HG02623 (cell line): ENCODE results near the gene PLEKHA6.

ENCODE experiments used
- ATAC-seq: cut with Tn5 transposase; IDR thresholded peaks from one replicate; pipeline ENCODE4 v1.9.1; 2021; ENCODE audit warnings: moderate library complexity; ENCODE audit not compliant: unreplicated experiment

The PLEKHA6 gene

GRCh38 chr1:204218552-204218951 is 141.2 kb downstream of the PLEKHA6 start:
- no peak for ATAC-seq

- no peak for ATAC-seq
Measured at GRCh38 chr1:204217648-204218000, 142.1 kb downstream of the PLEKHA6 start.

GRCh38 chr1:204216880-204217647 is 142.7 kb downstream of the PLEKHA6 start:
- ATAC-seq = no peak

GRCh38 chr1:204216236-204216635 is 143.5 kb downstream of the PLEKHA6 start:
- ATAC-seq = no peak

- no peak for ATAC-seq
Measured at GRCh38 chr1:204213668-204214662, 145.8 kb downstream of the PLEKHA6 start, which contains the start of gene GOLT1A. Gene GOLT1A (minus strand): TSS chr1:204213988. CDS start chr1:204213906, 82 bp downstream.

- no peak for ATAC-seq
Measured at GRCh38 chr1:204212715-204213114, 147.0 kb downstream of the PLEKHA6 start.

- no peak for ATAC-seq
Measured at GRCh38 chr1:204211046-204211445, 148.7 kb downstream of the PLEKHA6 start.

- ATAC-seq = peak; percentile 45
Measured at GRCh38 chr1:204207136-204207616, 152.6 kb downstream of the PLEKHA6 start.

GRCh38 chr1:204206121-204206520 is 153.6 kb downstream of the PLEKHA6 start:
- ATAC-seq = no peak

GRCh38 chr1:204205486-204205885 is 154.2 kb downstream of the PLEKHA6 start:
- no peak for ATAC-seq

GRCh38 chr1:204204944-204205343 is 154.8 kb downstream of the PLEKHA6 start:
- no peak for ATAC-seq

- ATAC-seq = no peak
Measured at GRCh38 chr1:204203206-204203767, 156.4 kb downstream of the PLEKHA6 start.

- no peak for ATAC-seq
Measured at GRCh38 chr1:204202481-204202880, 157.2 kb downstream of the PLEKHA6 start.

GRCh38 chr1:204201348-204202040 is 158.2 kb downstream of the PLEKHA6 start:
- no peak for ATAC-seq

- no peak for ATAC-seq
Measured at GRCh38 chr1:204199579-204199978, 160.2 kb downstream of the PLEKHA6 start.

GRCh38 chr1:204198348-204199340 is 161.1 kb downstream of the PLEKHA6 start:
- ATAC-seq = no peak

- no peak for ATAC-seq
Measured at GRCh38 chr1:204197068-204197467, 162.7 kb downstream of the PLEKHA6 start.

- no peak for ATAC-seq
Measured at GRCh38 chr1:204196068-204196795, 163.5 kb downstream of the PLEKHA6 start, which contains the start of gene KISS1. Gene KISS1 (minus strand): TSS chr1:204196491. CDS start chr1:204192876, 3,615 bp downstream.

- ATAC-seq = no peak
Measured at GRCh38 chr1:204194771-204195170, 165.0 kb downstream of the PLEKHA6 start.
